Suppressor macrophage (primary cell): ENCODE results near the gene DCLK2.

ENCODE experiments used
- DNase-seq, 4 experiments: peaks; one replicate each; pipeline ENCODE4 v3.0.0-alpha.2; 2020 to 2022

Gene DCLK2

GRCh38 chr4:150070464-150071170 is 7.6 kb upstream of the DCLK2 start:
- DNase-seq = no peak

GRCh38 chr4:150072471-150072870 is 5.8 kb upstream of the DCLK2 start:
- no peak for DNase-seq

- peak in 3 of 4 experiments; percentile 16 to 53 (median 46) for DNase-seq
Measured at GRCh38 chr4:150072906-150073714, 5.1 kb upstream of the DCLK2 start.

DNA sequence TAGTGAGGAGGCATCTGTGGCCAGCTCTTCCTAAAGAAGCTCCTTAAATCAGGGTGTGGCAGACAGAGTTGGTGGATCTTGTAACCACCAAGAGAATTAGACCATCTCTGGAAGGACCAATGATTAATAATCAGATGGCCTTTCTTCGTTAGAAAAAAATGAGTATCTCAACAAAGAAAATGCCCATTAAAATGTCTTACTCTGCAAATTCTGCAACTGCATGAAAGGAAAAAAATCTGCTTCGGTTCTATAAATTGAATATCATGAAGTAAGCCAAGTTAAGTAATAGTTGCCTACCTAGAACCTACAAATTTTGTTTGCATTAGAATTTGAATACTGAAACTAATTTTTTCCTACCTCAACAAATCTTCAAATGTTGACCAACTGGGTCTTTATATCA is 4.2 kb upstream of the DCLK2 start:
- DNase-seq = no peak

GRCh38 chr4:150078579-150079080 is 385 bp downstream of the DCLK2 start:
- peak in 2 of 4 experiments; percentile 11 to 64 for DNase-seq

DNA sequence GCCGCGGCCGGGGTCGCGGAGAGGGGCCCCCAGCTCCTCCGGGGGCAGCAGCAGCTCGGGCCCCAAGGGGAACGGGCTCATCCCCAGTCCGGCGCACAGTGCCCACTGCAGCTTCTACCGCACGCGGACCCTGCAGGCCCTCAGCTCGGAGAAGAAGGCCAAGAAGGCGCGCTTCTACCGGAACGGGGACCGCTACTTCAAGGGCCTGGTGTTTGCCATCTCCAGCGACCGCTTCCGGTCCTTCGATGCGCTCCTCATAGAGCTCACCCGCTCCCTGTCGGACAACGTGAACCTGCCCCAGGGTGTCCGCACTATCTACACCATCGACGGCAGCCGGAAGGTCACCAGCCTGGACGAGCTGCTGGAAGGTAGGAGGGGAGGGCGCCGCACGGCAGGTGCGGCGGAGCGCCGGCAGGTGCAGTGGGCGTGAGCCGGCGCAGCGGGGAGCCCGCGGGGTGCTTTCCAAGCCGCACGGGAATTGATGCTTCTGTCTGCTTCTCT is 886 bp downstream of the DCLK2 start:
- DNase-seq = peak; percentile 20 to 57 (median 38)

GRCh38 chr4:150080337-150080736 is 2.1 kb downstream of the DCLK2 start:
- no peak for DNase-seq

DNA sequence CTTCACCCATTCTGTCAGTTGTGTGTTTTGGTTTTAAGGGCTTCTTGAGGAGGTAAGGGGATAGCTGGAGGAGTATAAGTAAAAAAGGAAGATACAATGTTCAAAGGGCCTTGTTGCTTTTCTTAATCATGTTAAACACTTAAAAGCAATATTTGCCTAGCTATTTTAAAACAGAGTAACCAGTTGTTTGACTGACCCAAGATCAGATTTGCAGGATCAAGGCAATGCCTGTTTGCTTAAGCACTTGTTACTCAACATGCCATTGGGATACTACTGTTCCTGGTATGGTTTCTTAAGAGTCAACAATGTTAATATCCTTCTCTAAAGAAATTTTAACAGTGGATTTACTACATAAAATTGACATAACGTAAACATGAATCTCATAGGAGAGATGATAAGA is 2.6 kb downstream of the DCLK2 start:
- no peak for DNase-seq

DNA sequence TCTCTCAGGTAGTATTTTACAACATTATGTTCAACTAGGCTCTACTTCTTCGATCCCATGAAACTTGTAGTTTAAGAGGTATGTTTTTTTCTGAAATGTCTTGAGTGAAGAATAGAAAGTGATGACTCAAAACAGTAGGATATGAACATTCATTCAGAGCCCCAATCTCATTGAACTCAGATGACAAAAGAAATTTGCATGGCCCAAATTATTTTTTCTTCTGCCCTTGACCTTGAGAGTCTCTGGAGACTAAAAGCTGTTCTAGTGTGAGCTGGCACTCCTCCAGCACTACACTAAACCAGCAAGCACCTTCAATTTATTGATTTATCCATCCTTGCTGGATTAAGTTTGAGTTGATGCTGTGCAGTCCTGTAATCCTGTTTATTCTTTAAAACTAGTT is 4.0 kb downstream of the DCLK2 start:
- DNase-seq = no peak

GRCh38 chr4:150087006-150087405 is 8.8 kb downstream of the DCLK2 start:
- DNase-seq = no peak

DNA sequence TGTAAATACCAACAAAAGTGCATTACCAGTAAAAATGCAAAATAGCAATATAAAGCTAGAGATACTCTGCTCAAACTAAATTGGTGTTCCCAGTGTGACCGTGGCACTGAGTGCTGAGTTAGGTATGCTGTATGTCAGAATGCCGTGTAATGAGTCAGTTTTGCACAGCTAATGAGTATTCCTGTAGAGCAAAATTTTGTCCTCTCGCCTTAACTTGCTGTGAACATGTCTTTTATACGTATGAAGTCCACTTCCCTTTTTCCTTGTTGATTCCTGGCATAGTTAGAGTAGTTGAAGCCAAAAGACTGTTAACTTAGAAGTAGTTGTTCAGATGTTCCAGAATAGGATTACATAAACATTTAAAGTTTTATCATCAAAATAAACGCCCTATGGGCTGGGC is 11.5 kb downstream of the DCLK2 start:
- peak in 3 of 4 experiments; percentile 6 to 12 (median 7) for DNase-seq

DNA sequence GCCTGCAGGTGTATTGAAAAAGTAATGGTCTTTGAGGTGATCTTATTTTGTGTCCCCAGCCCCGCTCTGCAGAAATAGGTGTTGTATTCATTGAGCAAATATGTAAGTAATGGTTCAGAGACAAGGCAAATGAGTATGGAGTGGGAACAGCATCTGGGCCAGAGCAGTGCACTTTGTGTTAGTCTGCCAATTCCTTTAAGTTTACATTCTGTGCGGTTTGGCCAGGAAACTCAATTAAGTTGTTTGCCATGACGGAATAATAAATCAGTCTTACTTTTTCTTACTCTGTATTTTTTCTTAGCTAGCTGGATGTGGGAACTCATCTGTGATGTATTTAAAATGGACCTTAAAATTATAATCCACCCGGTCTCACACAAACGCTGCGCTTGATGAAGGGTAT is 12.6 kb downstream of the DCLK2 start:
- no peak for DNase-seq

DNA sequence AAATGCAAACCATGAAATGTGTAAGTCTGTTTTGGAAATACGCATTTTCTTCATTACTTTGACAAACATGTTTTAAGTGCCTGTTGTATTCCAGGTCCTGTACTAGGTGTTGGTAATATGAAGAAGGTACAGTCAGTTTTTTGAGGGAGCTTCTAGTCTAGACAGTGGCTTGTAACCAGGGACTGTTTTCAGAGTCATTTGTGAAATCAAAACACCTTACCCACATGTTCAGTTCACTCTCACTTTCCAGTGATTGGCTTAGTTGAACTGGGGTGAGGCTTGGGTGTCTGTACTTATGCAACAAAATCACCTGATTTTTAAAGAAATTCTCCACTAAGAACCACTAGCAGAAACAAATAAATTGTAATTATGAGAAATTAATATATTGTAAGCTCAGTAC is 16.4 kb downstream of the DCLK2 start:
- DNase-seq = no peak

GRCh38 chr4:150096625-150097024 is 18.4 kb downstream of the DCLK2 start:
- DNase-seq = no peak

GRCh38 chr4:150098214-150098613 is 20.0 kb downstream of the DCLK2 start:
- DNase-seq = no peak

DNA sequence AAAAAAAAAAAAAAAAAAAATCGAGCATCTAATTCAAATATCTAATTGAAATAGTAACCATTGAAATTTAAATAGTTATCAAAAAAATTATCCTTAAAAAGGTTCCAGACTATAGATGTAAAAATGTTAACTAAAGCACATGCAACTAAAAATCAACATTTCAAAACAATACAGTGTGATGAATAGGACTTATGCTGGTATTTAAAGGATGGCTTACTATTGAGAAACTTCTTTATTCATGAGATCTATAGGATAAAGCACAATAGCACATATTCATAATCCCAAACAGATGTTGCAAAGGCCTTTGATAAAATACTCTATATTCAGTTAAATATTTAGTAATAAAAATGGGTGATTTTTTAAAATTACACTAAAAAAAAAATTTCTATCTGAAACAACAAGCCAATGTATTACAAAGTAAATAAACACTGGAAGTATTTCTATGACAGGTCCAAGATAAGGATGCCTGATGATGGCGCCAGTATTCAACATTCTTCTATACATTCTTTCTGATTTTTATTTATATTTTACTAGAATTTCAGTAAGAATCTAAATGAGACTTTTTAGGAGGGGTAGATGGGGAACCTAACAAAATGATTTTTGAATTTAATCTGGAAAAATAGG is 26.3 kb downstream of the DCLK2 start:
- DNase-seq = no peak

- DNase-seq = no peak
Measured at GRCh38 chr4:150106886-150107285, 28.6 kb downstream of the DCLK2 start.

DNA sequence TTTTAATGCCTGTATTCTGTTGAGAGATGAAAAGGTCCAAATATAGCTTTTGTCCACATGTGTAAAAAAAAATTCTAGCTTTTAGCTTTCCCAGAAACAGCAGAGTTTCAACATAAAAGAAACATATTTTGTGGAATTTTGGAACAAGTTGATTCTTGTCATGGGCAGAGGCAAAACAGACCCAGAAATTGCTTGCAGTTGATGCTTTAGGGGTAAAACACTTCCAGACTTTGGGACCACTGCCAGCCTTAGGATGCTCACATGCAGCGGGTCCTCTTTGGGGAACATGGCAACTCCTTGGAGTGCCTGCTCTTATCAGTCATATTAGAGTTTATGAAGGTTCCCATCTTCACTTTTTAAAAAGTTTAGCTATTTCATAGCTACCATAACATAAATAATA is 30.4 kb downstream of the DCLK2 start:
- DNase-seq = no peak

GRCh38 chr4:150114641-150115040 is 36.4 kb downstream of the DCLK2 start:
- no peak for DNase-seq

- DNase-seq = no peak
Measured at GRCh38 chr4:150115851-150116250, 37.6 kb downstream of the DCLK2 start.

DNA sequence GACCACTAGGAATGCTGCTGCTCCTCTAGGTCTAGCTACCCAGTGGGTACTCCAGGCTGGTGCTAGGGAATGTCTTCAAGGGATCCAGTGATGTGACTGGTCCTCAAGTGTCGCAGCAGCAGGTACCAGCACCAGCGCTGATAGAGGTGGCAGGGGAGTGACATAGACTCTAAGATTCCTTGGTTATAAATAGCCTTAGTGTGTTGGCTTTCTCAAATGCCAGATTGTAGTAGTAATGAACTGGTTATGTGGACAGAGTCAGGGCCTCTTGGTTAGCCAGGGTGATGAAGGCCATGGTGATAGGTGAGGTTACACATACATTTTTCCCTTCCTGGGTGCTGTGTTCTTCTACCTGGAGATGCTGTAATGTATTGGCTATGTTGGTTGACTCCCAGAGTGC is 38.3 kb downstream of the DCLK2 start:
- no peak for DNase-seq

GRCh38 chr4:150117094-150117493 is 38.8 kb downstream of the DCLK2 start:
- DNase-seq = no peak

DNA sequence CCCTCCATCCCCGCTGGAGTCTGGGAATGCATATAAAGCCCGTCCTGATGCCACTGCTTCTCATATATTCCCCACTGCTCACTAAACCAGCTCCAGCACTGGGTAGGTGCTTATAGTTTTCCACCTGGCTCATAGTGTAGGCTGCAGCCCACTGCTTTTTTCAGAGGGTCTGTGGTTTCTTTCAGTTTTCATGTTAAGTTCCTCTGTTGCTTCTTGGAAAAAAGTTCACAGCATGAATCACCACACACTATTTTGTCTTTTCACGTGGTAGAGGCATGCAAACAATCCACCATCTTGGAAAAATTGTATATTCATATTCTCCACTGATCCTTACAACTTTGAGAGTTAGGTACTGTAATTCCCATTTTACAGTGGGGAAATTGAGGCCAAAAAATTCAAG is 39.4 kb downstream of the DCLK2 start:
- DNase-seq = no peak
